NCI-H82 treated with DMSO at 0.1 percent for 48 hours (cell line): Measurements from ENCODE around the gene LSP1.
"Not testable (repeated sequence)": the region's sequence is repeated elsewhere in the genome, so short reads cannot be mapped to it uniquely, and the experiment has no call there.

Experiments used
- DNase-seq: peaks from one replicate; lab custom pipeline; 2025; ENCODE audit not compliant: unreplicated experiment; lab: John Stamatoyannopoulos, UW

The LSP1 gene

GRCh38 chr11:1937616-1938342 lies 84.9 kb downstream of the LSP1 start:
- no peak for DNase-seq

- no peak for DNase-seq
Observed at GRCh38 chr11:1938343-1939005, 85.6 kb downstream of the LSP1 start.

GRCh38 chr11:1939006-1939625 lies 86.2 kb downstream of the LSP1 start:
- DNase-seq = no peak

- not testable (repeated sequence) for DNase-seq
Observed at GRCh38 chr11:1939788-1940187, 86.9 kb downstream of the LSP1 start.
